H9 (cell line): ENCODE data around the gene SLC6A7. TPM values are rescaled to one million over a fixed set of nuclear protein-coding genes. Genes with fewer than 3 reads are reported as not detected.

Experiments used
- DNase-seq: peaks from one replicate; pipeline ENCODE4 v3.0.0-alpha.2; 2017
- H2AFZ ChIP-seq: one replicate; pipeline ENCODE4 v1.6.1; 2013; ENCODE audit warnings: mild to moderate bottlenecking, low read length, control low read depth, moderate library complexity
- H2AK5ac ChIP-seq: 2 replicates; pipeline ENCODE4 v1.6.1; 2013; ENCODE audit warnings: low read length, control low read depth, mixed read lengths; ENCODE audit not compliant: insufficient read length
- H2BK120ac ChIP-seq: one replicate; pipeline ENCODE4 v1.6.1; 2013; ENCODE audit warnings: low read depth, mild to moderate bottlenecking, low read length, control low read depth, inconsistent platforms; ENCODE audit not compliant: poor library complexity, severe bottlenecking
- H2BK12ac ChIP-seq: 2 replicates; pipeline ENCODE4 v1.6.1; 2013; ENCODE audit warnings: low read length, control low read depth, mixed read lengths, low read depth; ENCODE audit not compliant: insufficient read length
- H2BK15ac ChIP-seq: 2 replicates; pipeline ENCODE4 v1.6.1; 2013; ENCODE audit warnings: low read depth, low read length, control low read depth
- H2BK20ac ChIP-seq: one replicate; pipeline ENCODE4 v1.6.1; 2013; ENCODE audit warnings: low read depth, mild to moderate bottlenecking, low read length, control low read depth, inconsistent platforms; ENCODE audit not compliant: poor library complexity, severe bottlenecking
- H2BK5ac ChIP-seq: 2 replicates; pipeline ENCODE4 v1.6.1; 2013; ENCODE audit warnings: low read length, control low read depth, mixed read lengths; ENCODE audit not compliant: insufficient read length
- H3K14ac ChIP-seq: 2 replicates; pipeline ENCODE4 v1.6.1; 2013; ENCODE audit warnings: low read length, control low read depth; ENCODE audit not compliant: insufficient read depth
- H3K18ac ChIP-seq: 2 replicates; pipeline ENCODE4 v1.6.1; 2013; ENCODE audit warnings: low read depth, mild to moderate bottlenecking, mixed read lengths, low read length, control low read depth; ENCODE audit not compliant: insufficient read length
- H3K23ac ChIP-seq: 2 replicates; pipeline ENCODE4 v1.6.1; 2013; ENCODE audit warnings: low read length, control low read depth, mixed read lengths, low read depth; ENCODE audit not compliant: insufficient read length
- H3K23me2 ChIP-seq: 2 replicates; pipeline ENCODE4 v1.6.1; 2013; ENCODE audit warnings: low read depth, mild to moderate bottlenecking, mixed read lengths, low read length, control low read depth; ENCODE audit not compliant: insufficient read length, poor library complexity, severe bottlenecking
- H3K27ac ChIP-seq: 2 replicates; pipeline ENCODE4 v1.5.1; 2013; ENCODE audit warnings: low read length, control low read depth, mixed read lengths, low read depth; ENCODE audit not compliant: insufficient read length
- H3K27me3 ChIP-seq: 2 replicates; pipeline ENCODE4 v1.6.1; 2013; ENCODE audit warnings: low read length, control low read depth, inconsistent platforms; ENCODE audit not compliant: insufficient read depth
- H3K4ac ChIP-seq: 2 replicates; pipeline ENCODE4 v1.6.1; 2013; ENCODE audit warnings: low read depth, mild to moderate bottlenecking, control low read depth, inconsistent platforms, low read length, moderate library complexity
- H3K4me1 ChIP-seq: 2 replicates; pipeline ENCODE4 v1.6.1; 2013; ENCODE audit warnings: low read length, control low read depth, inconsistent platforms; ENCODE audit not compliant: insufficient read depth
- H3K4me2 ChIP-seq: 2 replicates; pipeline ENCODE4 v1.6.1; 2013; ENCODE audit warnings: low read length, control low read depth, mixed read lengths; ENCODE audit not compliant: insufficient read length, insufficient read depth
- H3K56ac ChIP-seq: 2 replicates; pipeline ENCODE4 v1.6.1; 2013; ENCODE audit warnings: low read depth, mild to moderate bottlenecking, mixed read lengths, low read length, control low read depth; ENCODE audit not compliant: insufficient read length
- H3K79me1 ChIP-seq: 2 replicates; pipeline ENCODE4 v1.6.1; 2013; ENCODE audit warnings: low read depth, mild to moderate bottlenecking, moderate library complexity, low read length, control low read depth, inconsistent platforms; ENCODE audit not compliant: insufficient read depth, poor library complexity, severe bottlenecking
- H3K79me2 ChIP-seq: 2 replicates; pipeline ENCODE4 v1.6.1; 2013; ENCODE audit warnings: low read length, control low read depth, inconsistent platforms; ENCODE audit not compliant: insufficient read depth
- H3K9ac ChIP-seq: 2 replicates; pipeline ENCODE4 v1.6.1; 2013; ENCODE audit warnings: low read length, control low read depth, mixed read lengths; ENCODE audit not compliant: insufficient read length; ENCODE audit errors: extremely low read depth
- H3K9me3 ChIP-seq: one replicate; pipeline ENCODE4 v1.6.1; 2013; ENCODE audit warnings: low read depth, low read length, inconsistent platforms; ENCODE audit not compliant: control insufficient read depth
- H3T11ph ChIP-seq: one replicate; pipeline ENCODE4 v1.6.1; 2013; ENCODE audit warnings: mild to moderate bottlenecking, low read length, control low read depth, inconsistent platforms
- H4K20me1 ChIP-seq: one replicate; pipeline ENCODE4 v1.6.1; 2013; ENCODE audit not compliant: control insufficient read depth, insufficient read length, insufficient read depth
- H4K5ac ChIP-seq: 2 replicates; pipeline ENCODE4 v1.6.1; 2013; ENCODE audit warnings: low read depth, mild to moderate bottlenecking, mixed read lengths, low read length, control low read depth; ENCODE audit not compliant: insufficient read length
- H4K8ac ChIP-seq: replicated peaks from 2 replicates; pipeline ENCODE4 v1.6.1; 2013; ENCODE audit warnings: low read length, control low read depth, mixed read lengths, low read depth; ENCODE audit not compliant: insufficient read length
- H4K91ac ChIP-seq: 2 replicates; pipeline ENCODE4 v1.6.1; 2013; ENCODE audit warnings: low read depth, mild to moderate bottlenecking, moderate library complexity, mixed read lengths, low read length, control low read depth; ENCODE audit not compliant: insufficient read length
- H3K27ac Mint-ChIP-seq, 3 experiments: 2 replicates in 2 of 3; 3 replicates in 1 of 3; pipeline ENCODE4 v1.8.0; 2020 to 2021; ENCODE audit warnings: mixed read lengths in 3 of 3, mild to moderate bottlenecking in 1 of 3, moderate library complexity in 1 of 3
- H3K27me3 Mint-ChIP-seq: 2 replicates; pipeline ENCODE4 v1.8.0; 2021; ENCODE audit warnings: low read depth, mild to moderate bottlenecking, moderate library complexity, mixed read lengths
- H3K36me3 Mint-ChIP-seq, 3 experiments: 2 replicates in 2 of 3; 3 replicates in 1 of 3; pipeline ENCODE4 v1.8.0; 2020 to 2021; ENCODE audit warnings: low read depth in 3 of 3, mixed read lengths in 3 of 3; ENCODE audit not compliant: insufficient read depth in 1 of 3
- H3K4me1 Mint-ChIP-seq, 2 experiments: 2 replicates each; pipeline ENCODE4 v1.8.0; 2020; ENCODE audit warnings: mixed read lengths in 2 of 2
- H3K4me3 Mint-ChIP-seq, 2 experiments: 2 replicates in 1 of 2; 3 replicates in 1 of 2; pipeline ENCODE4 v1.8.0; 2020 to 2021; ENCODE audit warnings: mild to moderate bottlenecking in 2 of 2, mixed read lengths in 2 of 2, moderate library complexity in 1 of 2
- H3K9me3 Mint-ChIP-seq, 2 experiments: 2 replicates in 1 of 2; 3 replicates in 1 of 2; pipeline ENCODE4 v1.8.0; 2020; ENCODE audit warnings: mild to moderate bottlenecking in 2 of 2, mixed read lengths in 2 of 2, moderate library complexity in 1 of 2
- WGBS: extraction: QIAGEN DNeasy Blood & Tissue Kit; methylation state at CpG from one replicate; pipeline ENCODE4 v1.1.7; 2013; ENCODE audit warnings: missing lambda C conversion rate, low lambda C conversion rate, mixed read lengths; ENCODE audit not compliant: insufficient read length; ENCODE audit errors: extremely low coverage; 5-methylcytosine and 5-hydroxymethylcytosine counted together
- total RNA-seq: library from RNA; stranded (reverse); gene quantifications from 2 replicates; pipeline ENCODE4 v1.2.1, GENCODE V29; 2021
- TF ChIP-seq, protein P1 (sequence below): fragments of 200-600 bp; sonication (generic); conservative IDR thresholded peaks from 3 replicates; pipeline ENCODE4 v1.8.0; 2021; ENCODE audit warnings: antibody characterized with exemption, mild to moderate bottlenecking

The SLC6A7 gene
- total RNA-seq, 1 experiment from 2014 or later = not detected

GRCh38 chr5:150255659-150256409 lies 66.0 kb downstream of the SLC6A7 start:
- H3K27ac ChIP-seq = no peak overlapping the region
- no peaks in the 10 kb centered on the region; the same call in 1 of the 2 replicates for H3K27me3 Mint-ChIP-seq

More at GRCh38 chr5:150255659-150256409, 66.0 kb downstream of the SLC6A7 start:
- Histone ChIP-seq H4K8ac (no peak overlapping the region), H2BK5ac (no peak overlapping the region), H2AFZ (no peak overlapping the region), H4K5ac (no peak overlapping the region), H3K9me3 (no peaks in the 10 kb centered on the region), H3K18ac (no peak overlapping the region), H3K4me2 (no peak overlapping the region), H2BK12ac (no peak overlapping the region), H3K56ac (no peak overlapping the region), H3K4ac (no peak overlapping the region), H2BK120ac (no peak overlapping the region), H3K79me2 (no peaks in the 10 kb centered on the region), H2BK20ac (no peak overlapping the region), H3K23me2 (no peaks in the 10 kb centered on the region), H4K91ac (no peak overlapping the region), H3K9ac (no peak overlapping the region), H3T11ph (no peak overlapping the region), H2BK15ac (no peak overlapping the region), H2AK5ac (no peak overlapping the region), H4K20me1 (no peaks in the 10 kb centered on the region), H3K79me1 (no peaks in the 10 kb centered on the region), H3K27me3 (no peaks in the 10 kb centered on the region), H3K4me1 (no peaks in the 10 kb centered on the region; the same call in 1 of the 2 replicates), H3K23ac (no peak overlapping the region), H3K14ac (no peak overlapping the region)
- no peak overlapping the region for H3K27ac Mint-ChIP-seq
- TF ChIP-seq, protein P1, sequence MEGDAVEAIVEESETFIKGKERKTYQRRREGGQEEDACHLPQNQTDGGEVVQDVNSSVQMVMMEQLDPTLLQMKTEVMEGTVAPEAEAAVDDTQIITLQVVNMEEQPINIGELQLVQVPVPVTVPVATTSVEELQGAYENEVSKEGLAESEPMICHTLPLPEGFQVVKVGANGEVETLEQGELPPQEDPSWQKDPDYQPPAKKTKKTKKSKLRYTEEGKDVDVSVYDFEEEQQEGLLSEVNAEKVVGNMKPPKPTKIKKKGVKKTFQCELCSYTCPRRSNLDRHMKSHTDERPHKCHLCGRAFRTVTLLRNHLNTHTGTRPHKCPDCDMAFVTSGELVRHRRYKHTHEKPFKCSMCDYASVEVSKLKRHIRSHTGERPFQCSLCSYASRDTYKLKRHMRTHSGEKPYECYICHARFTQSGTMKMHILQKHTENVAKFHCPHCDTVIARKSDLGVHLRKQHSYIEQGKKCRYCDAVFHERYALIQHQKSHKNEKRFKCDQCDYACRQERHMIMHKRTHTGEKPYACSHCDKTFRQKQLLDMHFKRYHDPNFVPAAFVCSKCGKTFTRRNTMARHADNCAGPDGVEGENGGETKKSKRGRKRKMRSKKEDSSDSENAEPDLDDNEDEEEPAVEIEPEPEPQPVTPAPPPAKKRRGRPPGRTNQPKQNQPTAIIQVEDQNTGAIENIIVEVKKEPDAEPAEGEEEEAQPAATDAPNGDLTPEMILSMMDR = no peak
- H3K4me1 Mint-ChIP-seq = peaks cover 5 to 14% of the 10 kb centered on the region in 2 experiments
- H3K4me3 Mint-ChIP-seq = no peak overlapping the region
- H3K9me3 Mint-ChIP-seq = no peaks in the 10 kb centered on the region
- DNase-seq = no peak
- no peaks in the 10 kb centered on the region; a peak in 1 of 7 replicates for H3K36me3 Mint-ChIP-seq
- WGBS = no CpG with 5 or more reads among the region's 6 CpGs
